KMS-11 (cell line): ENCODE results near the gene KRTAP29-1.

Source experiments
- H2AFZ ChIP-seq: fragments of 200-600 bp; sonication (generic); 2 replicates; pipeline ENCODE4 v1.6.1; 2016; ENCODE audit warnings: antibody characterized with exemption, mixed run types, low read depth
- H3K27ac ChIP-seq: fragments of 200-600 bp; sonication (generic); 2 replicates; pipeline ENCODE4 v1.6.1; 2016; ENCODE audit warnings: mild to moderate bottlenecking, mixed run types
- H3K27me3 ChIP-seq: fragments of 200-600 bp; sonication (generic); 2 replicates; pipeline ENCODE4 v1.6.1; 2017; ENCODE audit warnings: mild to moderate bottlenecking, low read depth, mixed run types, moderate library complexity; ENCODE audit not compliant: insufficient read depth
- H3K36me3 ChIP-seq: fragments of 200-600 bp; sonication (generic); 2 replicates; pipeline ENCODE4 v1.6.1; 2017; ENCODE audit warnings: mild to moderate bottlenecking, mixed run types; ENCODE audit not compliant: insufficient read depth
- H3K4me1 ChIP-seq: fragments of 200-600 bp; sonication (generic); 2 replicates; pipeline ENCODE4 v1.6.1; 2016; ENCODE audit warnings: mild to moderate bottlenecking, low read depth, mixed run types; ENCODE audit not compliant: poor library complexity, severe bottlenecking
- H3K4me2 ChIP-seq: fragments of 200-600 bp; sonication (generic); 2 replicates; pipeline ENCODE4 v1.7.0; 2016; ENCODE audit warnings: mild to moderate bottlenecking, mixed run types
- H3K4me3 ChIP-seq: fragments of 200-600 bp; sonication (generic); IDR thresholded peaks from 2 replicates; pipeline ENCODE4 v1.6.1; 2017; ENCODE audit warnings: low read depth, low read length, mixed read lengths; ENCODE audit not compliant: insufficient read depth
- H3K79me2 ChIP-seq: fragments of 200-600 bp; sonication (generic); 2 replicates; pipeline ENCODE4 v1.6.1; 2016; ENCODE audit warnings: low read depth, mixed run types; ENCODE audit not compliant: insufficient read depth
- H3K9ac ChIP-seq: fragments of 200-600 bp; sonication (generic); 2 replicates; pipeline ENCODE4 v1.6.1; 2016; ENCODE audit warnings: mild to moderate bottlenecking, mixed run types
- H4K20me1 ChIP-seq: fragments of 200-600 bp; sonication (generic); 2 replicates; pipeline ENCODE4 v1.6.1; 2016; ENCODE audit warnings: mild to moderate bottlenecking, mixed run types; ENCODE audit not compliant: insufficient read depth
- TF ChIP-seq, protein P1 (sequence below): fragments of 200-600 bp; sonication (generic); conservative IDR thresholded peaks from 2 replicates; pipeline ENCODE4 v1.6.1; 2017; ENCODE audit warnings: low read depth, mild to moderate bottlenecking, antibody characterized with exemption, low read length, moderate library complexity, mixed read lengths

KRTAP29-1 gene

DNA sequence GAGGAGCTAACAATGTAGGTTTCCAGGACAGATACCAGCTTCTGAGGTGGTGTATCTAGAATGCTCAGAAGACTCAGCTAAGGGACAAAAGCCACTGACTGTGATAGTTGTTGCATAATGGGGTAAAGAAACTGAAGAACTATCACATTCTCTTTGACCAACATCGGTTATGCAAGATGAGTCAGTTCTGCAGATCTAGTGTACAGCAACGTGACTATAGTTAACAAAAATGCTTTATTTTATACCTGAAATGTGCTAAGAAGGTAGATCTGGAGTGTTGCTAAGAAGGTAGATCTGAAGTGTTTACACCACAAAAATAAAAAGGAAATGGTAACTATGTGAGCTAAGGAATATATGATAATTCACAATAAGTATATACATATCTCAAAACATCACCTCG, 34.9 kb downstream of the KRTAP29-1 start:
- no peak overlapping the region for H3K4me2 ChIP-seq
- no peak overlapping the region for H3K27ac ChIP-seq
- no peak overlapping the region for H3K9ac ChIP-seq
- no peak overlapping the region for H2AFZ ChIP-seq
- no peaks in the 10 kb centered on the region for H3K36me3 ChIP-seq
- TF ChIP-seq, protein P1, sequence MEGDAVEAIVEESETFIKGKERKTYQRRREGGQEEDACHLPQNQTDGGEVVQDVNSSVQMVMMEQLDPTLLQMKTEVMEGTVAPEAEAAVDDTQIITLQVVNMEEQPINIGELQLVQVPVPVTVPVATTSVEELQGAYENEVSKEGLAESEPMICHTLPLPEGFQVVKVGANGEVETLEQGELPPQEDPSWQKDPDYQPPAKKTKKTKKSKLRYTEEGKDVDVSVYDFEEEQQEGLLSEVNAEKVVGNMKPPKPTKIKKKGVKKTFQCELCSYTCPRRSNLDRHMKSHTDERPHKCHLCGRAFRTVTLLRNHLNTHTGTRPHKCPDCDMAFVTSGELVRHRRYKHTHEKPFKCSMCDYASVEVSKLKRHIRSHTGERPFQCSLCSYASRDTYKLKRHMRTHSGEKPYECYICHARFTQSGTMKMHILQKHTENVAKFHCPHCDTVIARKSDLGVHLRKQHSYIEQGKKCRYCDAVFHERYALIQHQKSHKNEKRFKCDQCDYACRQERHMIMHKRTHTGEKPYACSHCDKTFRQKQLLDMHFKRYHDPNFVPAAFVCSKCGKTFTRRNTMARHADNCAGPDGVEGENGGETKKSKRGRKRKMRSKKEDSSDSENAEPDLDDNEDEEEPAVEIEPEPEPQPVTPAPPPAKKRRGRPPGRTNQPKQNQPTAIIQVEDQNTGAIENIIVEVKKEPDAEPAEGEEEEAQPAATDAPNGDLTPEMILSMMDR: no peak
- H3K4me1 ChIP-seq: no peaks in the 10 kb centered on the region
- H3K4me3 ChIP-seq: no peak overlapping the region
- no peaks in the 10 kb centered on the region for H3K79me2 ChIP-seq
- no peaks in the 10 kb centered on the region for H4K20me1 ChIP-seq
- H3K27me3 ChIP-seq: no peaks in the 10 kb centered on the region

DNA sequence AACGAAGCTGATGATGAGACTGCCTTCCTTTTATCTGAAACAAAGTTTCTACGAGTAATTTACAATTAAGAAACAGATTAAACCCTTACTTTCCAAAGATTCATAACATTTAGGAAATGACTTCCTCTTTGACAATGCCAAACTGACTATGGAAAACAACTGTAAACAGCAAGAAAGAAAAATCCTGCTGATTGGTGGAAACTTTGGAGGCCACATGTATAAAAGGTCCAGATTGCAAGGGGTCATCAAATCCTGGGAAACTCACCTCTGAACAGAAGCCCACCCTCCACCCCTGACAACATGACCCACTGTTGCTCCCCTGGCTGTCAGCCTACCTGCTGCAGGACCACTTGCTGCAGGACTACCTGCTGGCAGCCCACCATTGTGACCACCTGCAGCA, 37.6 kb downstream of the KRTAP29-1 start, which contains the start of gene KRTAP9-6:
Gene KRTAP9-6 (plus strand): TSS at position 301 of the 400 bp plus-strand sequence. CDS start 0 bp downstream, at position 301.
- Histone ChIP-seq H2AFZ (no peak within 1 kb of the TSS), H3K79me2 (no peaks in the 10 kb centered on the region), H3K27me3 (no peaks in the 10 kb centered on the region), H3K4me2 (no peak within 1 kb of the TSS), H3K27ac (no peak within 1 kb of the TSS), H4K20me1 (no peaks in the 10 kb centered on the region), H3K9ac (no peak within 1 kb of the TSS), H3K4me3 (no peak within 1 kb of the TSS), H3K4me1 (no peaks in the 10 kb centered on the region), H3K36me3 (no peaks in the 10 kb centered on the region)
- TF ChIP-seq, protein P1: no peak

DNA sequence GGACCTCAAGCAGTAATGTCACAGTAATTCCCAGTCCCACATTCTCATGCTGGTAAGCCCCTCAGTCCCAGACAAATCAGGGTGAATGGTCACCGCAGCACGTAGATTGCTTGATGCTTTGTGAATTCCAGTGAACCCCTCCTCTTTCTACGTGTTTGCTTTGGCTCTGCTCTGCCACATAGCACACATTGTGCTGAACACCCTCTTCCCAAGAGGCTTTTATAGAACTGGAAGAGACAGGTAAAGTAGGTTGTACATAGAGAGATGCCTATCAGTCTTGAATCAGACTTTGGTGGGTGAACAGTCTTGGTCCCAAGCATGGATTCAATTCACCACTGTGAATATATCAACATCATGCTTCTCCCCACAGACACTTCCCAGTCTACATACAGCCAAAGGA, 38.1 kb downstream of the KRTAP29-1 start:
- Histone ChIP-seq H3K27me3 (no peaks in the 10 kb centered on the region), H3K27ac (no peak overlapping the region), H3K4me1 (no peaks in the 10 kb centered on the region), H3K4me3 (no peak overlapping the region), H2AFZ (no peak overlapping the region), H3K9ac (no peak overlapping the region), H4K20me1 (no peaks in the 10 kb centered on the region), H3K4me2 (no peak overlapping the region), H3K79me2 (no peaks in the 10 kb centered on the region), H3K36me3 (no peaks in the 10 kb centered on the region)
- TF ChIP-seq, protein P1: no peak

DNA sequence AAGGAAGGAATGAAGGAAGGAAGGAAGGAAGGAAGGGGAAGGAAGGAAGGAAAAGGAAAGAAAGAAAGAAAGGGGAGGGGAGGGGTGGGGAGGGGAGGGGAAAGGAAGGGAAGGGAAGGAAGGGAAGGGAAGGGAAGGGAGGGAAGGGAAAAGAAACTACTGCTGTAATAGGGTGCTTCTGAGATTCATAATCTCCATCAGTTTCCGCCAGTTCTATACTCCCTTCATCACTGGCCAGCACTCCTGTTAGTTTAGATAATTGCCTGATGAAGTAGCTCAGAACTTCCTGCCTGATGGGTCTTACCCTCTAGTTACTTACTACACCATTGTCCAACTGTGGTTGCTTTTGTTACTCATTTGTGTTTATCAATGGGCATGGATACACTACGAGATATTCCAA, 39.4 kb downstream of the KRTAP29-1 start:
- Histone ChIP-seq H3K36me3 (no peaks in the 10 kb centered on the region), H3K4me2 (no peak overlapping the region), H3K27me3 (no peaks in the 10 kb centered on the region), H3K9ac (no peak overlapping the region), H4K20me1 (no peaks in the 10 kb centered on the region), H3K79me2 (no peaks in the 10 kb centered on the region), H3K27ac (no peak overlapping the region), H2AFZ (no peak overlapping the region), H3K4me1 (no peaks in the 10 kb centered on the region), H3K4me3 (no peak overlapping the region)
- TF ChIP-seq, protein P1: no peak
